Uterus (tissue), 4 donors: Measurements from ENCODE around the gene UNC13B. TPM values are rescaled to one million over a fixed set of nuclear protein-coding genes. Genes with fewer than 3 reads are reported as not detected.
"Not testable (repeated sequence)": the region's sequence is repeated elsewhere in the genome, so short reads cannot be mapped to it uniquely, and the experiment has no call there.

Experiments
- DNase-seq, 2 donors: peaks; one replicate each; pipeline ENCODE4 v3.0.0-alpha.2; 2019 to 2020
- H3K27ac ChIP-seq, 2 donors: fragments of 200-600 bp; sonication (generic); 1 replicate in 1 of 2; 2 replicates in 1 of 2; pipeline ENCODE4 v1.5.1; 2016 to 2018
- H3K27me3 ChIP-seq, 2 donors: fragments of 200-600 bp; sonication (generic); one replicate each; pipeline ENCODE4 v1.5.1; 2018 to 2019; ENCODE audit warnings: control low read depth in 1 of 2
- H3K36me3 ChIP-seq, 2 donors: fragments of 200-600 bp; sonication (generic); one replicate each; pipeline ENCODE4 v1.5.1; 2019; ENCODE audit warnings: control low read depth in 1 of 2
- H3K4me1 ChIP-seq, 2 donors: fragments of 200-600 bp; sonication (generic); one replicate each; pipeline ENCODE4 v1.5.1; 2018 to 2019; ENCODE audit warnings: control low read depth in 1 of 2
- H3K4me3 ChIP-seq, 2 donors: fragments of 200-600 bp; sonication (generic); 1 replicate in 1 of 2; 2 replicates in 1 of 2; pipeline ENCODE4 v1.5.1; 2018 to 2019; ENCODE audit warnings: mild to moderate bottlenecking in 1 of 2
- H3K9me3 ChIP-seq, 2 donors: fragments of 200-600 bp; sonication (generic); one replicate each; pipeline ENCODE4 v1.5.1; 2019; ENCODE audit warnings: control low read depth in 1 of 2
- CTCF ChIP-seq, 4 experiments: fragments of 200-600 bp in 2 of 4; fragments of 450-650 bp in 2 of 4; sonication (generic) in 2 of 4; IDR thresholded peaks; one replicate each; pipeline ENCODE4 v1.5.1; 2016 to 2019; ENCODE audit warnings: antibody characterized with exemption in 4 of 4, mild to moderate bottlenecking in 2 of 4, moderate library complexity in 1 of 4
- POLR2A ChIP-seq, 2 donors: fragments of 450-650 bp; IDR thresholded peaks; one replicate each; pipeline ENCODE4 v1.6.1; 2016; ENCODE audit warnings: antibody characterized with exemption in 2 of 2, mild to moderate bottlenecking in 1 of 2, moderate library complexity in 1 of 2
- intact Hi-C: fragments of 100-400 bp; cut with DNase I; formaldehyde crosslinking; loops from one replicate; pipeline ENCODE4 v1.15.1; 2023; ENCODE audit warnings: low total_unique reads
- total RNA-seq, 4 donors: library from RNA; depleted of rRNA in 3 of 4; stranded (reverse); fragments of >200 nt in 3 of 4; gene quantifications; one replicate each; pipeline versions ENCODE4 v1.1.0 to v1.2.4, GENCODE V29; 2014 to 2023
- donor health status: DM: yes; HTN: yes; CAD: no.

UNC13B gene
- total RNA-seq, 4 donors from 2014 or later = 11.2 to 37.1 (median 14.6) TPM

- DNase-seq = no peak
- TF ChIP-seq CTCF (IDR thresholded peaks at IDR 0.05) (no peak), POLR2A (IDR thresholded peaks at IDR 0.05) (no peak)
- no peaks in the 10 kb centered on the region for H3K4me1 ChIP-seq
- H3K9me3 ChIP-seq = no peaks in the 10 kb centered on the region
- H3K27ac ChIP-seq = no peak overlapping the region
- intact Hi-C loops = no loop called here
- H3K4me3 ChIP-seq = no peak overlapping the region
- no peaks in the 10 kb centered on the region for H3K27me3 ChIP-seq
- no peaks in the 10 kb centered on the region for H3K36me3 ChIP-seq
Observed at GRCh38 chr9:35164711-35165110, 2.9 kb downstream of the UNC13B start.

DNA sequence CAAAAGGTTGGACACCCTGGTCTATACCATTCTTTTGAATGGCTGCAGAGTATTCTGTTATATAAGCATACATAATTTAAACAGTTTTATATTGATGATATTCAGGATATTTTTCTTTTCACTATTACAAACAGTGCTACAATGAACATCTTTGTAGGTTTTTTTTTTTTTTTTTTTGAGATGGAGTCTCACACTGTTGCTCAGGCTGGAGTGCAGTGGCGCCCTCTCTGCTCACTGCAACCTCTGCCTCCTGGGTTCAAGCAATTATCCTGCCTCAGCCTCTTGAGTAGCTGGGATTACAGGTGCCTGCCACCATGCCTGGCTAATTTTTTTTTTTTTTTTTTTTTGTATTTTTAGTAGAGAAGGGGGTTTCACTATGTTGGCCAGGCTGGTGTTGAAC is 5.6 kb downstream of the UNC13B start:
- H3K27ac ChIP-seq, H3K27me3 ChIP-seq, H3K9me3 ChIP-seq, H3K4me1 ChIP-seq, intact Hi-C loops, DNase-seq, H3K4me3 ChIP-seq, H3K36me3 ChIP-seq: not testable (repeated sequence)

DNA sequence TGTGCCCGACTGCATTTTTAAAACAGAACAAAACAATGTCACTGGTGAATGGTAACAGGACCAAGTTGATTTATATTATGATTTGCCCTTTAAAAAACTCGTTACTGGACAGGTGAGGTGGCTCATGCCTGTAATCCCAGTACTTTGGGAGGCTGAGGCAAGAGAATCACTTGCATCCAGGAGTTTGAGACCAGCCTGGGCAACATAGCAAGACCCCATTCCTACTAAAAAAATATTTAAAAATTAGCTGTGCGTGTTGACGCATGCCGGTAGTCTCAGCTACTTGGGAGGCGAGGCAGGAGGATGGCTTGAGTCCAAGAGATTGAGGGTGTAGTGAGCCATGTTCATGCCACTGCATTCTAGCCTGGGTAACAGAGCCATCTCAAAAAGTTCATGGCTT is 7.2 kb downstream of the UNC13B start:
- H3K27me3 ChIP-seq = no peaks in the 10 kb centered on the region
- no peaks in the 10 kb centered on the region for H3K9me3 ChIP-seq
- TF ChIP-seq CTCF (IDR thresholded peaks at IDR 0.05) (no peak), POLR2A (IDR thresholded peaks at IDR 0.05) (no peak)
- intact Hi-C loops = no loop called here
- no peaks in the 10 kb centered on the region for H3K36me3 ChIP-seq
- no peaks in the 10 kb centered on the region for H3K4me1 ChIP-seq
- no peak overlapping the region for H3K4me3 ChIP-seq
- no peak for DNase-seq
- H3K27ac ChIP-seq = no peak overlapping the region

DNA sequence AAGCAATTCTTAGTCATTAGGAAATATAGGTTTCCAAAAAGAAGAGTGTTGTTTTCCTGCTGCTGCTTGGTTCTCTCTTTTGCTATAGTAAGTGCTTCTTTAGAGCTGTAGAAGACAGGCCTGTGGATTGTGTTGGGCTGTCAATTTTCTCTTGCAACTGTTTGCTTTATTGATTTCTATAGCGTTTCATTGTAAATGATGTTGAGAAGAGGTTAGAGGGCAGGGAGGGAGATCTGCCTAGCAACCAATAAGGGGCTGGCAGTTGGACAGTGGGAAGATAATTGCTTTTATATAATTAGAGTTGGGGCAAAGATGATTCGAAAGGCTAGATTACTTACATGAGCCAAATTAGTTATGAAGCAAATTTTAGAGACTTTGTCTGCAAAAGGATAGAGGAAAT is 11.1 kb downstream of the UNC13B start:
- Histone ChIP-seq H3K9me3 (no peaks in the 10 kb centered on the region), H3K36me3 (no peaks in the 10 kb centered on the region), H3K4me1 (no peaks in the 10 kb centered on the region), H3K4me3 (no peak overlapping the region), H3K27ac (no peak overlapping the region), H3K27me3 (no peaks in the 10 kb centered on the region)
- intact Hi-C loops = no loop called here
- DNase-seq = no peak
- TF ChIP-seq POLR2A (IDR thresholded peaks at IDR 0.05) (no peak), CTCF (IDR thresholded peaks at IDR 0.05) (no peak)

DNA sequence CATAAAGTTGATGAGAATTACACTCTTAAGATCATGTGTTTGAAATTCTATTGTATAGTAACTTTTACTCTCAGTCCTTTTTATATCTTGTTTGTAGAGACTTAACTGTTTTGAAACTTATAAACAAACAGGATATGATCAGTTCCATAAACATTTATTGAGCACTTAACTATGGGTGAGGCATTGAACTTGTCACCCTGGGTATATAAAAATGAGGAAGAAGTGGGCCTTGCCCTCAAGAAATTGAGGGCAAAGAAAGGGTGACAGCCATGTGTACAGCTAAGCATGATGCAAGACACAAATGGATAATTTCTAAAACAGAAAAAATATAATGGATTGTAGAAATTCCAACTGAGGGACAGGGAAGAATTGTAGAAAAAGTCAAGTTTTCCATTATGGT is 15.7 kb downstream of the UNC13B start:
- H3K4me1 ChIP-seq = no peaks in the 10 kb centered on the region
- H3K9me3 ChIP-seq = no peaks in the 10 kb centered on the region
- no peak overlapping the region for H3K4me3 ChIP-seq
- H3K27ac ChIP-seq = no peak overlapping the region
- intact Hi-C loops = no loop called here
- no peaks in the 10 kb centered on the region for H3K36me3 ChIP-seq
- no peak for DNase-seq
- no peaks in the 10 kb centered on the region for H3K27me3 ChIP-seq
- TF ChIP-seq POLR2A (IDR thresholded peaks at IDR 0.05) = no peak
- no peak for TF ChIP-seq CTCF (IDR thresholded peaks at IDR 0.05)
